OCI-M1 (cell line): ENCODE results near the gene GPX5.
"Not testable (repeated sequence)": the region's sequence is repeated elsewhere in the genome, so short reads cannot be mapped to it uniquely, and the experiment has no call there.

Source experiments
- DNase-seq: peaks from one replicate; lab custom pipeline; 2025; lab: John Stamatoyannopoulos, UW

Gene GPX5

DNA sequence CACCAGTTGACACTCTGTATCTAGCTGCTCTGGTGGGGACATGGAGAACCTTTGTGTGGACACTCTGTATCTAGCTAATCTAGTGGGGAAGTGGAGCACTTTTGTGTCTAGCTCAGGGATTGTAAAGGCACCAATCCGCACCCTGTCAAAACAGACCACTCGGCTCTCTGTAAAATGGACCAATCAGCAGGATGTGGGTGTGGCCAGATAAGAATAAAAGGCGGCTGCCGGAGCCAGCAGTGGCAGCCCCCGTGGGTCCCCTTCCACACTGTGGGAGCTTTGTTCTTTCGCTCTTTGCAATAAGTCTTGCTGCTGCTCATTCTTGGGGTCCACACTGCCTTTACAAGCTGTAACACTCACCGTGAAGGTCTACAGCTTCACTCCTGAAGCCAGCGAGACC, 13.3 kb upstream of the GPX5 start:
- not testable (repeated sequence) for DNase-seq

DNA sequence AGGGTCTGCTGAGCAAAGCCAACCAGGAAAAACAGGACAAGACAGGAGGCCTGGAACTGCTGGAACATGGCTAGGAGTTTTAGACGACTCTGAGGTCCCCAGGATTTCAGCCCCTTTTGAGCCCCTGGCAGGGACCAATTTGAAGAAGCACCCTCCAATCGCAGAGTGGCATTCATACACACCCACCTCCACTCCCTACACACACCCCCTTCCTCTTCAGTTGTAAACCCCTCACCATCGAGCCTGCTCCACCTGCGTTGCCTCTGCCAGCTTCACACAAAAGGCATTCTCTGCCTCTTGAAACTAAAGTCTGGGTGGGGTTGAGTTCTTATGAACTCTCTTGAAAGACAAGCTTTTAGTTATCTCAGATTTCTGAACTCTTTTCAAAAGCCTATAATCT, 10.0 kb upstream of the GPX5 start, which contains the start of gene GPX6:
TSS of gene GPX6 (minus strand) at position 118 of the 400 bp plus-strand sequence. CDS start at position 68, 50 bp downstream.
- DNase-seq = no peak

- no peak for DNase-seq
Observed at GRCh38 chr6:28517964-28518363, 7.7 kb upstream of the GPX5 start.

DNA sequence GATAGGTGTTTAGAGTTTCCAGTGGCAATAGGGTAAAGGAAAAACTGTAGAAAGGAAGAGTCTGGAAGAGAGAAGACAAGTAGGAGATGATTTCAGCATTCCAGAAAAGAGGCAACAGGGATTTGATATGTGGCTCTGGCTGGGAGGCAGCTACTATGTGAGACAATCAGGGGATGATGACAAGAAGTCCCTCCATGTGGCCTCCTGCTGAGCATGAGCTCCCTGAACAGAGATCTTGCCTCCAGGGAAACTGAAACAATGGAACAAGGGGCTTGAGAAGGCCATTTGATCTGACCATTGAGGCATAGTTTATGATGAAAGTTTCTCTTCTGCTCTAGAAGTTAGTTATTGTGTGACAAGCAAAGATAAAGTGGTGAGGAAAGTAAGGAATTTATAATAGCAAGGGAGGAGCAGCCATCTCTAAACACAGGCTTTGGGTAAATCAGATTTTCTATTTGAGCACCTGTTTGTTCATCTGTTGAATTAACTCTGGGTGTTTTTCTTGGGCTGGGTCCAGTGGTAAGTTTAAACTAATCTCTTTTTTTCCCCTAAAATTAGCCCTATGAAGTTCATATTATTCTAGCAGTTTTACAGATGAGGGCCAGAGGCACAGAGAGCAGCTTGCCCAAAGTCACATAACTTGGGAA, 3.0 kb upstream of the GPX5 start:
- DNase-seq = no peak

DNA sequence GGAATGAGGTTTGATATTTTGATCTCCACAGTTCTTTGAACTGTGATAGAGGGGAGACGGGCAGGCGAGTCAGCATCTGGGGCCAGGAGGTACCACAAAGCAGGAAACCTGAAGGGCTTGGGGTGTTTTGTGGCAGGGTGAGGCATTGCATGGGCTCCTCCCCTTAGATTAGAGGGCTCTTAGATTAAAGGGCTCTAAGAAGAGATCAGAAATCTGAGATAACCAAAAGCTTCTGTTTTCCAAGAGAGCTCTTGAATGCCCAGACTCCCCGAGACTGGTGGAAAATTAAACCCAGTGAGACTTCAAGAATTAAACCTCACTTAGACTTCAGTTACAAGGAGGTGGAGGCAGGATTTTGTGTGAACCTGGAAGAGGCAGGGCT, 2.4 kb upstream of the GPX5 start:
- peak; percentile 59 for DNase-seq

GRCh38 chr6:28530777-28531176, 5.1 kb downstream of the GPX5 start:
- DNase-seq = no peak

DNA sequence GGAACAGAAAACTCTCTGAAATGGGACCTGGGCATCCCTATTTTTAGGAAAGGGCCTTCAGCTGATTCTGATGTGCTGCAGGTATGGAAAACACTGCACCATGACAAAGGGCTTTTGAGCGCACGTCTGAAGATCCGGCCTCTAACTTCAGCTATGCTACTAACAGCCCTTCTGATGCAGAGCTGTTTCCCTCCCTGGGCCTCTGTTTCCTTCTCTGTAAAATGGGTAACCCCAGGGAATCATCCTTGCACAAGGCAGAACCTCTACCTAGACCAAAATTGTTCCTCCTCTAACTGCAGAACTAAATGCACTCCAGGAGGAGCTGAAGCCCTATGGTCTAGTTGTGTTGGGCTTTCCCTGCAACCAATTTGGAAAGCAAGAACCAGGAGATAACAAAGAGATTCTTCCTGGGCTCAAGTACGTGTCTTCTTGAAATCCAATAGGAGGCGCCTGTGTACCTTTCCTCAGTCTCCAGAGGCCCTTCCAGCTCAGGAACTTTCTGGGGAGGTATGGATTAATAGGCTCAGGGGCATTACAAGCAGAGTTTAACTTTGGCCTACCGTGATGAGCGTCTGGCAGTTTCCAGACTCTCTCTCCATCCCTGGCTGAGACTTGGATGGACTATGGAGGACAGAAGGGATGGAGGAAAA, 5.9 kb downstream of the GPX5 start:
- DNase-seq = peak; percentile 45

GRCh38 chr6:28534306-28534705, 8.6 kb downstream of the GPX5 start:
- no peak for DNase-seq

- DNase-seq = no peak
Observed at GRCh38 chr6:28534875-28535274, 9.2 kb downstream of the GPX5 start.

DNA sequence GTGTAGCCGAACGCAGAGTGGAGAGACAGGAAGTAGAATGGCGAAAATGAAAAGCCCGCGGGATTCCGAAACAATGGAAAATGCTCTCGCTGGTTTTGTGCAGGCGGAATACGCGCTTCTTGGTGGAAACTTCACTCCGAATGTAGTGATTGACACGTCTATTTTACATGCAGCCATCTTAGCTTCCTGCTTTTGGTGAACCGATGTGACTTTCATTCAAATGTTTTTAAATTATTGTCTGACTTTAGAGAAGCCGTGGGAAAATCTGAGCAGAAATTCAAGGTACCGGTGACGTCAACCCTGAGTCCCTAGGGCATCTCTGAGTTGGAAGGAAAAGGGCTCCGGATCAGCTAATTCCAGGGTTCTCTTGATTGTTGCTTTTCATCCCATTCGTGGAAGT, 11.4 kb downstream of the GPX5 start:
- no peak for DNase-seq

- DNase-seq = no peak
Observed at GRCh38 chr6:28537509-28538140, 11.9 kb downstream of the GPX5 start.

DNA sequence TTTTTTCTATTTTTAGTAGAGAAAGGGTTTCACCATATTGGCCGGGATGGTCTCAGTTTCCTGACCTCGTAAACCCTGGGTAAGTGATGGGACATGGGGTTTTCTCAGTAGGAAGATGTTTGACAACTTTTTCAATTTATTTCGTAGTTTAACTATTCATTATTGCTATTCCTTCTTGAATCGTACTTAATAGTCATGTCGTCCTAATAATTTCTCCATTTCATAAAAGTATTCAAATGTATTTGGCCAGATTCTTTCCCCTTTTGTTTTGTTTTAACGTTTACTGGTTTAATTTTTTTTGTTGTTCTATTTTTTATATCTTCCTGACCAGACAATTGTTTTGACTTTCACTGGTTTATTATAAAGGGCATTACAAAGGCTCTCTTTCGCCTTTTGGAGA, 16.3 kb downstream of the GPX5 start:
- no peak for DNase-seq

- DNase-seq = peak; percentile 96
Observed at GRCh38 chr6:28542440-28543296, 17.0 kb downstream of the GPX5 start.

DNA sequence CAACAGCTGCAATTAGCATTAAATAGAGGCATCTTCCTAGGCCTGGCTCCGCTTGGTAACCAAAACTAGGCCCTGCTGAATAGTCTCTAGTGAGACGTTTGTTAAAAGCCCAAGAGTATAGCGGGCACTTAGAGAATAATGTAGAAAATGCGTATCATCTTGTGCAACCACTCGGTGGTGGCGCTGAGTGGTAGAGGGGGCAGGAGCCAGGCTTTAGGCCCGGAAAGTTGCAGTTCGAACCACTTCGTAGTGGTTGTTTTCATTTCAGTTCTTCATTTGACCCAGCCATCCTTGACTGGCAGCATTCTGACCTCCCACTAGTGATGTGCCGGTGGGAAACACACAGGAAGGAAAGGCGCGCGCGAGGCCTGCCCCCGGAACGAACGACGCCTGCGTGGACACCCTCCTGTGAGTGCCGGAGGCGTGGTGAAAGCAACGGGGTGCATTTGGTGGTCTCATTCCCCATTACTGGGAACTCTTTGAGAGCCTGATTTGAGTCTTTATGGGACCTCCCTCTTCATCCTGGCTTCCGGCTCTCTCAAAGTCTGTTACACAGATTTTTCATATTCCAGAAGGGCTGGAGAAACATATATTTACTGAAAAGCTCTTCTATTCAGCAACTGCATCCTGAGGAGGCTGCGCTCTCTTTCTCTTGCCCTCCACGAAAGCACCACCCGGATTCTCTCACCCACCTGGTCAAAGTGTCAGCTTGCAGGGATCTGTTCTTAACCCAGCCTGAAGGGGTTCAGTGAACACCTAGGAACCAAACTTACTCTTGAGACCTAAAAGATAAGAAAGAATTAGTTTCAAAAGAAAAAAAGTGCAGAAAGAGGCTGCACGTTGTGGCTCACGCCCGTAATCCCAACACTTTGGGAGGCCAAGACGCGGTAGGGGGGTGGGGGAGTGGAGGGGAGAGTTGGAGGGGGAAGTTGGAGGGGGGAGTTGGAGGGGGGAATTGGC, 18.2 kb downstream of the GPX5 start:
- DNase-seq = peak; percentile 87

GRCh38 chr6:28545955-28546354, 20.3 kb downstream of the GPX5 start:
- DNase-seq = peak; percentile 55

- DNase-seq = peak; percentile 74
Observed at GRCh38 chr6:28547003-28547402, 21.3 kb downstream of the GPX5 start.

DNA sequence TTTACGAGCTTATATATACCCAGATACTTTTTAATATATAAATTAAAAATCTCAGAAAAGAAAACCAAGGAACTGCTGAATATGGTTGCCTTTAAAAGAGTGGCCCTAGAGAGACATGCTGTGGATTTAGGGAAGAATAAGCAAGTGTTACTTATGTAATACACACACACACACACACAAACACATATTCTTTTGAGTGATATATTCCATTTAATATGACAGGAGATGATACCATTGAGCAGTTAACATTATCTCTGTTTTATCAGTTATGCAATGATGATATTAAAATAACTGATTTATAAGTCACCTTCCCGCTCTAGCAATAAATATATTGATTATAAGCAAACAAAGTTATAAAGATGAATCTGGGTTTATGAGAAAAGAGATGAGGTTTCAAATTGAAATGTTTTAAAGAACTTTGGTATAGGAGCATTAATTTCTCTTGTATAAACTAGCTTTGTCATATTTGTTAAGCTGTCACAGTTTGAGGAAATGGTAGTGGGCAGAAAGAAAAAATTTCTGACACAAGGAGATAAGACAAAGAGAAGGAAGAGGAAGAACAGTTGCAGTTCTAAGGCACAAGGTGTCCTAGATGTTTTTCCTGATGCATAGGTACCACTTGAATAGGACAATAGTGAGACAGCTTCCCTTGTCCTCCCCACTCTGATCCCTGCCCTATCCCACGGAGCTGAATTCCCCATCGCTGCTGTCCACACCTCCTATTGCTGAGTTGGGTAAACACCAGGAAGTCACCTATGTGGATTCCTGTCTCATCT, 26.4 kb downstream of the GPX5 start:
- peak; percentile 81 for DNase-seq

DNA sequence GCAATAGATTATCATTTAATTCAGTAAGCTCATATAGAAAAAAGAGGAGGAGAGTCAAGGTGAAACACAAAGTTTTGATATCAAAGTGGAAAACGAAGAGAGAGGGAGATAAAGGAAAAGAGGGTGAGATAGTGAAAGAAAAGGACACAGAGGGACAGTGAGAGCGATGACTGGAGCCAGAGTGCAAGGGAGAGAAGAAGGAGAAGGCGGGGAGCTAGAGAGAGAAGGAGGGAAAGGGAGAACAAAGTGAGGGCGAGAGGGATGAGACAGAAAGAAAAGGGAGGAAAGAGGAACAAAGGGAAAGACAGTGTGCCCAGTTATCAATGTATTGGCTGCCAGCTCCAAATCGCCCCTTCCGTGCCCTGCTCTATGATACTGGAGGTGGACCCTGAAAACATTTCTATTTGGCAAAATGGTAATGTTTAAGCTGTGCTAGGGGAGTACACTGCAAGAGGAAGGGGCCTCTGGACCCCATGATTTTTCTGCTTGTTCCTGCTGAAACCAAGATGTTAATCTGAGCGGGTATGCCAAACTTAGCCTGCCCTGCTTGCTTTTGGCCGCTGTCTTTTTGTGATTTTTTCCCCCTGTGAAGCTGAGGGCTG, 27.8 kb downstream of the GPX5 start:
- DNase-seq = peak; percentile 50

DNA sequence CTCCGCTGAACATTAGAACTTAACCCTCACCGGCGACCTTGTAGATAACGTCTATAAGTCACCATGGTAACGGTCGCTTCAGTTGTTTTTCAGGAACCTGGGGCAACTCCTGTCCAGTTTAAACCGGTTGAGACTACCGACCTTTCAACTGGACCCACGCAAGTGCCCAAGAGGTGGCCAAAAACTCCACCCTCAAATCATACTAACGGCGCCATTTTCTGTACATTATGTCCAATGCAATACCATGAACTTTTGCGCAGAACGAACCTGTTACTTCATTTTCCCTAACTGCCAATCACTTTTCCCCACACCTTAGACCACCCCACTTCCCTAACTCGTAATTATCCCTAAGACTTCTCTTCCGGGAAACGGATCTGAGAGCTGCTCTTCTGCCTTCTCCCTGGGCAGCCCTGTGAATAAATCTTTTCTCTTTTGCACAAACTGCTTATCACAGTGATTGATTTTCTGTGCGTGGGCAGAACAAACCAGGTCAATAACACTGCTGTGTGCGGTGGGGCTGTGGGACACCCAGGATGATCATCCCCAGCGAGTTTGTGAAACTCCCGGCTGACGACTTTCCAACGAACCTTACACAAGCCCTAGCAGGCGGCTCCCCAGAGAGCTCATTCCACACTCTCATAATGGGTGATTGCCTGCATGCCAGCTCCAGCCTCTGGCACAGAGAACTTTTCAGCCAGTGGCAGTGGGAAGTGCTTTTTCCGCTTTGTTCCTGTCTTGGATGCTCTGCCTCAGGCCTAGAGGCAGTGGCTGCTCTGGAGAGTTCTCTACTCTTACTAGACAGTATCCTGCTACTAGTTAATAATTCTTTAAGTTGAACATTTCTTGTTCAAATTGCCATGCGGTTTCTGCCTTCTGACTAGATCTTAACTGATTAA, 28.6 kb downstream of the GPX5 start:
- peak; percentile 90 for DNase-seq
